Measurements from ENCODE around the gene HIGD1A.

HIGD1A gene

GRCh38 chr3:42741796-42742195, 62.5 kb downstream of the HIGD1A start:
- TF ChIP-seq, protein P1, sequence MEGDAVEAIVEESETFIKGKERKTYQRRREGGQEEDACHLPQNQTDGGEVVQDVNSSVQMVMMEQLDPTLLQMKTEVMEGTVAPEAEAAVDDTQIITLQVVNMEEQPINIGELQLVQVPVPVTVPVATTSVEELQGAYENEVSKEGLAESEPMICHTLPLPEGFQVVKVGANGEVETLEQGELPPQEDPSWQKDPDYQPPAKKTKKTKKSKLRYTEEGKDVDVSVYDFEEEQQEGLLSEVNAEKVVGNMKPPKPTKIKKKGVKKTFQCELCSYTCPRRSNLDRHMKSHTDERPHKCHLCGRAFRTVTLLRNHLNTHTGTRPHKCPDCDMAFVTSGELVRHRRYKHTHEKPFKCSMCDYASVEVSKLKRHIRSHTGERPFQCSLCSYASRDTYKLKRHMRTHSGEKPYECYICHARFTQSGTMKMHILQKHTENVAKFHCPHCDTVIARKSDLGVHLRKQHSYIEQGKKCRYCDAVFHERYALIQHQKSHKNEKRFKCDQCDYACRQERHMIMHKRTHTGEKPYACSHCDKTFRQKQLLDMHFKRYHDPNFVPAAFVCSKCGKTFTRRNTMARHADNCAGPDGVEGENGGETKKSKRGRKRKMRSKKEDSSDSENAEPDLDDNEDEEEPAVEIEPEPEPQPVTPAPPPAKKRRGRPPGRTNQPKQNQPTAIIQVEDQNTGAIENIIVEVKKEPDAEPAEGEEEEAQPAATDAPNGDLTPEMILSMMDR (IDR thresholded peaks at IDR 0.05; ENCODE audit: low read length, missing control alignments): no peak

GRCh38 chr3:42739401-42740158, 64.7 kb downstream of the HIGD1A start:
- no peak for DNase-seq (ENCODE audit: low read depth)
- TF ChIP-seq, protein P1 (IDR thresholded peaks at IDR 0.05; ENCODE audit: low read length, missing control alignments): no peak
- no peak overlapping the region for H3K4me3 ChIP-seq (replicated peaks; ENCODE audit: low read depth, low read length)

More at GRCh38 chr3:42741796-42742195, 62.5 kb downstream of the HIGD1A start:
- H3K4me3 ChIP-seq (replicated peaks; ENCODE audit: low read depth, low read length): no peak overlapping the region
- DNase-seq (ENCODE audit: low read depth): no peak

DNA sequence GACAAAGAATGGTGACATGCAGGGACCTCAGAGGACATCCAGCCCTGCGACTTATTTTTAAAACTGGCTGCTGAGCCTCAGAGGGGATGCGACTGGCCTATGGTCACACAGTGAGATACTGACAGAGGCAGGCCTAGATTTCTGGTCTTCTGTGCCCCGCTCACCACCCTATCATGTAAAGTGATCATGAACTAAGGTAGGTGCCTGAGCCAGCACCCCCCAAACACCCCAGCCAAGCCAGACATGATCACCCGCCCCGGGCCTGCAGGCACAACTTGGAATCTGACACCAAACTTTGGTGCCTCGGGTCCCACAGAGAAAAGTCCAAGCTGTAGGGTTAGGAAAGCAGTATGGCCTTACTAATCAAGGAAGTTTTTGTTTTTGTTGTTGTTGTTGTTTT, 67.8 kb downstream of the HIGD1A start:
- no peak for DNase-seq (ENCODE audit: low read depth)
- TF ChIP-seq, protein P1 (IDR thresholded peaks at IDR 0.05; ENCODE audit: low read length, missing control alignments): no peak
- H3K4me3 ChIP-seq (replicated peaks; ENCODE audit: low read depth, low read length): no peak overlapping the region

DNA sequence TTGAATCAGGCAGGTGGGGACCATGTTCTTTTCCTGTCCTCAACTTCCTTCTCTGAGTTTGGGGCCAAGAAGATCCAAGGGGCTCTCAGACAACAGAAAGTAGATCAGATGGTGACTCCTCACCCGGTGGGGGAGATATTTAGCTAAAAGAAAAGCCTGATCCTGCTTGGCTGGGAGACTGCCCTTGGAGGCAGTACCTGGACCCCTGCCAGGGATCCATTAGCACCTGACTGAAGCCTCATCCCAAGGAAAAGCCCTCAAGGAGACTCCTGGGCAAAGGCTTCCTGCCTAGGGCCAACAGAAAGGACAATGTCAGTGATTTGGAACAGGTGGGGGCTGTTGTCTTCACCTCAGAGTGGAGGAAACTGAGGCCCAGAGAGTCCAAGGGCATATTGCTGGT, 68.2 kb downstream of the HIGD1A start:
- DNase-seq (ENCODE audit: low read depth): no peak
- H3K4me3 ChIP-seq (replicated peaks; ENCODE audit: low read depth, low read length): no peak overlapping the region
- TF ChIP-seq, protein P1 (IDR thresholded peaks at IDR 0.05; ENCODE audit: low read length, missing control alignments): no peak

DNA sequence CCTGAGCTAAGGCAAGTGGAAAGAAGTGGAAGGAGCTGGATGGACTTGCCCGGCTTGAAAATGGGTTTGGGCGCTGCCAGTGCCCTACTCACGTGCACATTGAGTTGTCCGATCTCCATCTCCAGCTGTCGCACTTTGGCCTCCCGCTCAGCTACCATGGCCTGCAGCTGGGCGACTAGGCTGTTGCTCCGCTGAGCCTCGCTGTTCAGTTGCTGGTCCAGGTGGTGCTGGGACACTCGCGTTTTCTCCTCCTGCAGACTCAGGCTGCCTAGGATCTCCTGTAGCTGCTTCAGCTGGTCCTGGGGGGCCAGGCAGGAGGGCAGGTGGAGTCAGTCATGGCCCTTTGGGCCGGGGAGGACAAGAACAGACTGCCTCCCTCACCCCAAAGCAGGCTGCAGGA, 68.7 kb downstream of the HIGD1A start:
- TF ChIP-seq, protein P1 (IDR thresholded peaks at IDR 0.05; ENCODE audit: low read length, missing control alignments): no peak
- no peak for DNase-seq (ENCODE audit: low read depth)
- H3K4me3 ChIP-seq (replicated peaks; ENCODE audit: low read depth, low read length): no peak overlapping the region

GRCh38 chr3:42735019-42735418, 69.3 kb downstream of the HIGD1A start:
- H3K4me3 ChIP-seq (replicated peaks; ENCODE audit: low read depth, low read length): no peak overlapping the region
- no peak for DNase-seq (ENCODE audit: low read depth)
- TF ChIP-seq, protein P1 (IDR thresholded peaks at IDR 0.05; ENCODE audit: low read length, missing control alignments): no peak
